Measurements from ENCODE around the gene MAP2K3. TPM values are rescaled to one million over a fixed set of nuclear protein-coding genes. Genes with fewer than 3 reads are reported as not detected.

Gene MAP2K3
- polyA plus RNA-seq, 1 donor from 2014 or later = 5.3 TPM

DNA sequence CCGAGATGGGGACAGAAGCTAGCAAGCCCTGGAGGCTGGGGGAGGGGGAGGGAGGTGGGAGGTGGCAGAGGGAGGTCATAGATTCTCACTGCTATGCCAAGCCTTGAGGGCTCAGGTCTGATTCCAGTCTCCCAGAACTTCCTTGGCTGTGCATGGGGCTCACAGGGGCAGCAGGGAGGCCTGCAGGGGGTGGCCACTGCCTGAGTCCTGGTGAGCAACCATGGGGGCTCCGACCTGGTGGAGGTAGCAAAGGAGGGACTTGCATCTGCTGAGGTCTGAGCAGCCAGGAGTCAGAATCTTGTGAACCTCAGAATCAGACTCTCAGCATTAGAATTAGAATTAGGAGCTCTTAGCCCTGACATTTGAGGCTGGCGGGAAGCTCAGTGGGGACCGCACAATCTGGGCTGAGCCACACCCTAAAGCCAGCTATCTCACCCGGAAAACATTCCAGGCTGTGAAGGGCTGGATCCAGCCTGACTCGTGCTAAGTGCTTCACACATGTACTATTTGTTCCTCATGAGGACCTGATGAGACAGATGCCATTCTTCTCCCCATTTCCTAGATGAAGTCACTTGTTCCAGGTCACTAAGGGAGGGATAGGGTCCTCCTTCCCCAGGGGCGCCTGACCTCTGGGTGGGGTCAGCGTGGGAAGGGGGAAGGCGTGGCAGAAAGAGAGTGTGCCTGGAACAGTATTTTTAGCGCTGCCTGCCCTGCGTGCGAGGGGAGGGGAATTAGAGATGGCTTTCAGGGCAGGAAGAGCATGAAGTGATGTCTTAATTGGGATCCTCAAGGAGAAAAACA, 74.4 kb downstream of the MAP2K3 start:
- Histone ChIP-seq H3F3A (ENCODE audit: insufficient read depth, low read length, poor library complexity, severe bottlenecking) (no peaks in the 10 kb centered on the region), H3K27ac (ENCODE audit: low read length) (no peak overlapping the region), H2AFZ (ENCODE audit: low read depth, low read length) (no peak overlapping the region), H4K20me1 (ENCODE audit: insufficient read depth) (no peaks in the 10 kb centered on the region), H3K79me2 (replicated peaks; ENCODE audit: insufficient read depth, low read length) (no peaks in the 10 kb centered on the region), H3K4me3 (ENCODE audit: low read length) (no peak overlapping the region), H3K36me3 (ENCODE audit: insufficient read depth, low read length) (no peaks in the 10 kb centered on the region), H3K4me2 (ENCODE audit: low read length) (no peak overlapping the region), H3K27me3 (ENCODE audit: insufficient read depth, low read depth, low read length) (no peaks in the 10 kb centered on the region), H3K9ac (ENCODE audit: low read length) (no peak overlapping the region), H3K9me2 (ENCODE audit: insufficient read depth, low read length) (no peaks in the 10 kb centered on the region), H3K9me3 (ENCODE audit: low read length) (no peaks in the 10 kb centered on the region)
- TF ChIP-seq POLR2AphosphoS5 (IDR thresholded peaks at IDR 0.05) (no peak), TAF1 (IDR thresholded peaks at IDR 0.05; ENCODE audit: low read depth) (no peak), SMC3 (conservative IDR thresholded peaks at IDR 0.05; ENCODE audit: poor library complexity) (no peak), EP300 (conservative IDR thresholded peaks at IDR 0.05; ENCODE audit: poor library complexity, severe bottlenecking) (no peak), MXI1 (conservative IDR thresholded peaks at IDR 0.05; ENCODE audit: poor library complexity, severe bottlenecking) (no peak)

- Histone ChIP-seq H3K4me2 (ENCODE audit: low read length) (no peak overlapping the region), H3K9me3 (ENCODE audit: low read length) (no peaks in the 10 kb centered on the region), H2AFZ (ENCODE audit: low read depth, low read length) (no peak overlapping the region), H3K9ac (ENCODE audit: low read length) (no peak overlapping the region), H3K36me3 (ENCODE audit: insufficient read depth, low read length) (no peaks in the 10 kb centered on the region), H3F3A (ENCODE audit: insufficient read depth, low read length, poor library complexity, severe bottlenecking) (no peaks in the 10 kb centered on the region), H3K27me3 (ENCODE audit: insufficient read depth, low read depth, low read length) (no peaks in the 10 kb centered on the region), H3K27ac (ENCODE audit: low read length) (no peak overlapping the region), H3K4me3 (ENCODE audit: low read length) (no peak overlapping the region), H3K9me2 (ENCODE audit: insufficient read depth, low read length) (no peaks in the 10 kb centered on the region), H4K20me1 (ENCODE audit: insufficient read depth) (no peaks in the 10 kb centered on the region), H3K79me2 (replicated peaks; ENCODE audit: insufficient read depth, low read length) (no peaks in the 10 kb centered on the region)
- TF ChIP-seq SMC3 (conservative IDR thresholded peaks at IDR 0.05; ENCODE audit: poor library complexity) (no peak), TAF1 (IDR thresholded peaks at IDR 0.05; ENCODE audit: low read depth) (no peak), MXI1 (conservative IDR thresholded peaks at IDR 0.05; ENCODE audit: poor library complexity, severe bottlenecking) (no peak), RAD21 (conservative IDR thresholded peaks at IDR 0.05) (no peak), CTCF (IDR thresholded peaks at IDR 0.05; ENCODE audit: poor library complexity, severe bottlenecking) (no peak), EP300 (conservative IDR thresholded peaks at IDR 0.05; ENCODE audit: poor library complexity, severe bottlenecking) (no peak), POLR2AphosphoS5 (IDR thresholded peaks at IDR 0.05) (no peak), EZH2 (IDR thresholded peaks at IDR 0.05; ENCODE audit: borderline replicate concordance, insufficient read depth, low read length, poor library complexity, severe bottlenecking) (no peak)
- TF ChIP-seq, protein P1, sequence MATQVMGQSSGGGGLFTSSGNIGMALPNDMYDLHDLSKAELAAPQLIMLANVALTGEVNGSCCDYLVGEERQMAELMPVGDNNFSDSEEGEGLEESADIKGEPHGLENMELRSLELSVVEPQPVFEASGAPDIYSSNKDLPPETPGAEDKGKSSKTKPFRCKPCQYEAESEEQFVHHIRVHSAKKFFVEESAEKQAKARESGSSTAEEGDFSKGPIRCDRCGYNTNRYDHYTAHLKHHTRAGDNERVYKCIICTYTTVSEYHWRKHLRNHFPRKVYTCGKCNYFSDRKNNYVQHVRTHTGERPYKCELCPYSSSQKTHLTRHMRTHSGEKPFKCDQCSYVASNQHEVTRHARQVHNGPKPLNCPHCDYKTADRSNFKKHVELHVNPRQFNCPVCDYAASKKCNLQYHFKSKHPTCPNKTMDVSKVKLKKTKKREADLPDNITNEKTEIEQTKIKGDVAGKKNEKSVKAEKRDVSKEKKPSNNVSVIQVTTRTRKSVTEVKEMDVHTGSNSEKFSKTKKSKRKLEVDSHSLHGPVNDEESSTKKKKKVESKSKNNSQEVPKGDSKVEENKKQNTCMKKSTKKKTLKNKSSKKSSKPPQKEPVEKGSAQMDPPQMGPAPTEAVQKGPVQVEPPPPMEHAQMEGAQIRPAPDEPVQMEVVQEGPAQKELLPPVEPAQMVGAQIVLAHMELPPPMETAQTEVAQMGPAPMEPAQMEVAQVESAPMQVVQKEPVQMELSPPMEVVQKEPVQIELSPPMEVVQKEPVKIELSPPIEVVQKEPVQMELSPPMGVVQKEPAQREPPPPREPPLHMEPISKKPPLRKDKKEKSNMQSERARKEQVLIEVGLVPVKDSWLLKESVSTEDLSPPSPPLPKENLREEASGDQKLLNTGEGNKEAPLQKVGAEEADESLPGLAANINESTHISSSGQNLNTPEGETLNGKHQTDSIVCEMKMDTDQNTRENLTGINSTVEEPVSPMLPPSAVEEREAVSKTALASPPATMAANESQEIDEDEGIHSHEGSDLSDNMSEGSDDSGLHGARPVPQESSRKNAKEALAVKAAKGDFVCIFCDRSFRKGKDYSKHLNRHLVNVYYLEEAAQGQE (IDR thresholded peaks at IDR 0.05; ENCODE audit: borderline replicate concordance) = no peak
These were observed 75.0 kb downstream of the MAP2K3 start for GRCh38 chr17:21359483-21359840.

Data from neural cell (in vitro differentiated cells).